ENCODE data around the gene RASSF4. TPM values are rescaled to one million over a fixed set of nuclear protein-coding genes. Genes with fewer than 3 reads are reported as not detected.
A peak's percentile ranks its signal among the peaks of the same experiment; 100 is the strongest.

RASSF4 gene
- total RNA-seq, 1 donor from 2014 or later: 83.0 TPM

DNA sequence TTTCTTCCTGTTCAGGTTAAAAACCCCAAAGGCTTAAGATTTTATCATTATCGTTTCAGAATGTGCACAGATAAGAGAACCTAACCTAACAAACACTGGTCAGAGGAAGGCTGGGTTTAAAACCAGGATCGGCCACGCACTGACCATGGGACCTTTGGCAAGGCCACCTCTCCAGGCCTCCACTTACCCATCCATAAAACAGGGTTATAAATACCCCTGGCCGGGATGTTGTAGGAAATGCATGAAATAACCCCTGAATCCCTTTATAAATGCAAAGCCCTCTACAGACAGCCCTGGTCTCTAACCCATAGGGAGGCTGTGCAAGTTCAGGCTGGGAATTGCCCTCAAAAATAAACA, 18.6 kb downstream of the RASSF4 start:
- H3K9ac ChIP-seq (ENCODE audit: low read length): peak overlapping the region; percentile 62
- peak overlapping the region; percentile 85 for H3K4me3 Mint-ChIP-seq (ENCODE audit: unreplicated experiment)
- H3K27me3 Mint-ChIP-seq (ENCODE audit: low read depth, unreplicated experiment): no peaks in the 10 kb centered on the region
- H3K9me3 ChIP-seq (ENCODE audit: insufficient read depth, low read depth, low read length): no peaks in the 10 kb centered on the region
- DNase-seq (ENCODE audit: low read depth) (no peak), FAIRE-seq (no peak)
- no peaks in the 10 kb centered on the region for H3K27me3 ChIP-seq (ENCODE audit: insufficient read depth, low read length)
- peak overlapping the region; percentile 40 for H3K27ac ChIP-seq (ENCODE audit: low read depth, low read length)
- TF ChIP-seq EZH2 (IDR thresholded peaks at IDR 0.05; ENCODE audit: insufficient read depth, low read length): no peak
- TF ChIP-seq, protein P1, sequence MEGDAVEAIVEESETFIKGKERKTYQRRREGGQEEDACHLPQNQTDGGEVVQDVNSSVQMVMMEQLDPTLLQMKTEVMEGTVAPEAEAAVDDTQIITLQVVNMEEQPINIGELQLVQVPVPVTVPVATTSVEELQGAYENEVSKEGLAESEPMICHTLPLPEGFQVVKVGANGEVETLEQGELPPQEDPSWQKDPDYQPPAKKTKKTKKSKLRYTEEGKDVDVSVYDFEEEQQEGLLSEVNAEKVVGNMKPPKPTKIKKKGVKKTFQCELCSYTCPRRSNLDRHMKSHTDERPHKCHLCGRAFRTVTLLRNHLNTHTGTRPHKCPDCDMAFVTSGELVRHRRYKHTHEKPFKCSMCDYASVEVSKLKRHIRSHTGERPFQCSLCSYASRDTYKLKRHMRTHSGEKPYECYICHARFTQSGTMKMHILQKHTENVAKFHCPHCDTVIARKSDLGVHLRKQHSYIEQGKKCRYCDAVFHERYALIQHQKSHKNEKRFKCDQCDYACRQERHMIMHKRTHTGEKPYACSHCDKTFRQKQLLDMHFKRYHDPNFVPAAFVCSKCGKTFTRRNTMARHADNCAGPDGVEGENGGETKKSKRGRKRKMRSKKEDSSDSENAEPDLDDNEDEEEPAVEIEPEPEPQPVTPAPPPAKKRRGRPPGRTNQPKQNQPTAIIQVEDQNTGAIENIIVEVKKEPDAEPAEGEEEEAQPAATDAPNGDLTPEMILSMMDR (IDR thresholded peaks at IDR 0.05; ENCODE audit: insufficient read depth, low read depth, low read length): no peak
- H3K79me2 ChIP-seq (ENCODE audit: insufficient read depth, low read length): no peaks in the 10 kb centered on the region
- no peaks in the 10 kb centered on the region for H3K36me3 ChIP-seq (ENCODE audit: insufficient read depth, low read length)
- no peaks in the 10 kb centered on the region for H3K36me3 Mint-ChIP-seq (ENCODE audit: low read depth, unreplicated experiment)
- peaks cover 72% of the 10 kb centered on the region for H3K4me1 ChIP-seq (ENCODE audit: insufficient read depth, low read length)
- H2AFZ ChIP-seq (ENCODE audit: low read depth, low read length): no peak overlapping the region
- peak overlapping the region; percentile 85 for H3K4me2 ChIP-seq (ENCODE audit: low read length)
- H3K9me3 Mint-ChIP-seq (ENCODE audit: unreplicated experiment): peaks cover 2% of the 10 kb centered on the region
- peak overlapping the region; percentile 51 for H3K4me3 ChIP-seq (ENCODE audit: insufficient read depth, low read depth, low read length)
- H3K27ac Mint-ChIP-seq (ENCODE audit: unreplicated experiment): peak overlapping the region; percentile 84
- H4K20me1 ChIP-seq (ENCODE audit: insufficient read depth, low read length): no peaks in the 10 kb centered on the region
- peaks cover 70% of the 10 kb centered on the region for H3K4me1 Mint-ChIP-seq (ENCODE audit: low read depth, unreplicated experiment)

DNA sequence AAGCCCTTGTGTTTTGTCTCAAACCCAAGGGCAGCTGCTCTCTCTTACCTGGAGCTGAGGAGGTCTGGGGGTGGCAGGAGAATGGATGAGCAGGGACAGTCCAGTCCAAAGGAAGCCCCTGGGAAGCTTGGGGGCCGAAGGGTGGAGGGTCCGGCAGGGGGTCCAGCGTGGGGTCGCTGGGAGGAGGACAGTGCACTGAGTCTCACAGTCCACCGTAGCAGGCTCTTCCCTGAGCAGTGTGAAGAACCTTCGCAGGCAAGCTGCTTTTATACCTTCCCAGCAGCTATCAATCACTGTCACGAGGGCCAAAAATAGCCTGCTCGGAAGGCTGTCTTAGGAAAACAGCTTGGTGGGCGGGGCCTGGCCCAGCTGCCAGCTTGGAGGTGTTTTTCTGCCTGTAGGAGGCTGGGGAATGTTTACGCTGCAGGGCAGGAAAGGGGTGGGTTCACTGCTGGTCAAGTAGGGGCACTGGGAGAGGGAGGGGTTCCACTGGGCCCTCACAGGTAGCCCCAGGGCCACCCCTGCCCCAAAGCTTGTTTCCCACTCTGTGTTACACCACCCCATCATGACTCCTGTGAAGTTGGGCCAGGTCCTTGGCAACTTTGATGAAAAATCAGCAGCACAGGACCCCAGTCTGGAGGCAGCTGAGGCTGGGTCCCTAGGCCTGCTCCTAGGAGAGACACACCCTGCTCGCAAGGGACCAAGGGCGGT, 19.1 kb downstream of the RASSF4 start, which contains the start of gene DEPP1:
Gene DEPP1 (minus strand): TSS at position 240 of the 711 bp plus-strand sequence. CDS start 779 bp downstream, outside the sequence.
- peak within 1 kb of the TSS; percentile 84 for H3K27ac Mint-ChIP-seq (ENCODE audit: unreplicated experiment)
- Histone ChIP-seq H3K36me3 (ENCODE audit: insufficient read depth, low read length) (no peaks in the 10 kb centered on the region), H3K4me3 (ENCODE audit: insufficient read depth, low read depth, low read length) (peak within 1 kb of the TSS; percentile 51), H2AFZ (ENCODE audit: low read depth, low read length) (peak within 1 kb of the TSS; percentile 79), H3K4me2 (ENCODE audit: low read length) (peak within 1 kb of the TSS; percentile 85), H4K20me1 (ENCODE audit: insufficient read depth, low read length) (no peaks in the 10 kb centered on the region), H3K9me3 (ENCODE audit: insufficient read depth, low read depth, low read length) (no peaks in the 10 kb centered on the region), H3K27ac (ENCODE audit: low read depth, low read length) (peak within 1 kb of the TSS; percentile 62), H3K9ac (ENCODE audit: low read length) (peak within 1 kb of the TSS; percentile 62), H3K27me3 (ENCODE audit: insufficient read depth, low read length) (no peaks in the 10 kb centered on the region), H3K79me2 (ENCODE audit: insufficient read depth, low read length) (no peaks in the 10 kb centered on the region), H3K4me1 (ENCODE audit: insufficient read depth, low read length) (peaks cover 72% of the 10 kb centered on the region)
- no peaks in the 10 kb centered on the region for H3K27me3 Mint-ChIP-seq (ENCODE audit: low read depth, unreplicated experiment)
- peak; percentile 88 for DNase-seq (ENCODE audit: low read depth)
- peaks cover 2% of the 10 kb centered on the region for H3K9me3 Mint-ChIP-seq (ENCODE audit: unreplicated experiment)
- peaks cover 70% of the 10 kb centered on the region for H3K4me1 Mint-ChIP-seq (ENCODE audit: low read depth, unreplicated experiment)
- no peaks in the 10 kb centered on the region for H3K36me3 Mint-ChIP-seq (ENCODE audit: low read depth, unreplicated experiment)
- FAIRE-seq: no peak
- TF ChIP-seq, protein P1 (IDR thresholded peaks at IDR 0.05; ENCODE audit: insufficient read depth, low read depth, low read length): no peak
- TF ChIP-seq EZH2 (IDR thresholded peaks at IDR 0.05; ENCODE audit: insufficient read depth, low read length): no peak
- H3K4me3 Mint-ChIP-seq (ENCODE audit: unreplicated experiment): peak within 1 kb of the TSS; percentile 85

Data from astrocyte (in vitro differentiated cells and primary cell).